ENCODE measurements around the gene PPM1L.

The PPM1L gene

GRCh38 chr3:161126495-161126894 lies 370.5 kb downstream of the PPM1L start:
- peaks cover 5% of the 10 kb centered on the region for H3K9me3 ChIP-seq (ENCODE audit: insufficient read depth, low read length)

More at GRCh38 chr3:161126495-161126894, 370.5 kb downstream of the PPM1L start:
- Histone ChIP-seq H3K4me2 (ENCODE audit: low read length) (no peak overlapping the region), H3K27ac (ENCODE audit: low read length) (no peak overlapping the region), H3K4me1 (ENCODE audit: low read length) (no peaks in the 10 kb centered on the region), H2AFZ (ENCODE audit: low read depth, low read length) (no peak overlapping the region), H3K9ac (ENCODE audit: low read length) (no peak overlapping the region), H3K27me3 (ENCODE audit: low read depth, low read length) (no peaks in the 10 kb centered on the region), H4K20me1 (ENCODE audit: insufficient read depth, low read length) (no peaks in the 10 kb centered on the region), H3K79me2 (ENCODE audit: low read length) (no peaks in the 10 kb centered on the region), H3K36me3 (replicated peaks; ENCODE audit: low read depth, low read length) (no peaks in the 10 kb centered on the region), H3K4me3 (ENCODE audit: low read length) (no peak overlapping the region)
- TF ChIP-seq, protein P1, sequence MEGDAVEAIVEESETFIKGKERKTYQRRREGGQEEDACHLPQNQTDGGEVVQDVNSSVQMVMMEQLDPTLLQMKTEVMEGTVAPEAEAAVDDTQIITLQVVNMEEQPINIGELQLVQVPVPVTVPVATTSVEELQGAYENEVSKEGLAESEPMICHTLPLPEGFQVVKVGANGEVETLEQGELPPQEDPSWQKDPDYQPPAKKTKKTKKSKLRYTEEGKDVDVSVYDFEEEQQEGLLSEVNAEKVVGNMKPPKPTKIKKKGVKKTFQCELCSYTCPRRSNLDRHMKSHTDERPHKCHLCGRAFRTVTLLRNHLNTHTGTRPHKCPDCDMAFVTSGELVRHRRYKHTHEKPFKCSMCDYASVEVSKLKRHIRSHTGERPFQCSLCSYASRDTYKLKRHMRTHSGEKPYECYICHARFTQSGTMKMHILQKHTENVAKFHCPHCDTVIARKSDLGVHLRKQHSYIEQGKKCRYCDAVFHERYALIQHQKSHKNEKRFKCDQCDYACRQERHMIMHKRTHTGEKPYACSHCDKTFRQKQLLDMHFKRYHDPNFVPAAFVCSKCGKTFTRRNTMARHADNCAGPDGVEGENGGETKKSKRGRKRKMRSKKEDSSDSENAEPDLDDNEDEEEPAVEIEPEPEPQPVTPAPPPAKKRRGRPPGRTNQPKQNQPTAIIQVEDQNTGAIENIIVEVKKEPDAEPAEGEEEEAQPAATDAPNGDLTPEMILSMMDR (IDR thresholded peaks at IDR 0.05; ENCODE audit: low read depth, low read length), result no peak
- no peak for TF ChIP-seq EZH2phosphoT487 (IDR thresholded peaks at IDR 0.05; ENCODE audit: low read depth)
